IMR-90 (cell line): ENCODE results near the gene NCKAP5.

Source experiments
- CEBPB ChIP-seq: IDR thresholded peaks from 2 replicates; pipeline ENCODE4 v1.6.1; 2012; ENCODE audit warnings: low read depth, low read length, improper control_type of control experiment
- CTCF ChIP-seq: conservative IDR thresholded peaks from 2 replicates; pipeline ENCODE4 v1.5.1; 2012; ENCODE audit warnings: mild to moderate bottlenecking, low read depth, low read length, improper control_type of control experiment
- MAFK ChIP-seq: IDR thresholded peaks from 2 replicates; pipeline ENCODE4 v1.6.1; 2012; ENCODE audit warnings: low read depth, low read length, improper control_type of control experiment
- MXI1 ChIP-seq: IDR thresholded peaks from 2 replicates; pipeline ENCODE4 v1.6.1; 2012; ENCODE audit warnings: low read depth, mild to moderate bottlenecking, low read length, moderate library complexity, borderline replicate concordance

DNA sequence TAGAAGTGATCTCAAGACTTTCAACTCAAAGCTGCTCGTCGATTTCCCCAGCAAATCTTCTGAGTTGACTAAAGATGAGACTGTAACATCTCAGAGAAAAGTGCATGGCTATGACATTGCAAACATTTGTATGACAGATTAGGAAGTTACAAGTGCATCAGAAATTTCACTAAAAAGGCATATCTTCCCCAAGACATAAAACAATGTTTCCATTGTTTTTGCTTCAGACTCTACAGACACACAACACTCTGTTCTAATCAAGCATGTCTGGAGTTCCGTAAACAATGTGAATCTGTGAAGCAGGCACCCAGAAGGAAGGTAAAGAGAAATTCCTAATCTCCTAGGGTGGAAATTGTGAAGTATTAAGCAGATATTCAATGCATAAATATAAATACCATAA lies 753.6 kb downstream of the NCKAP5 start:
- no peak for TF ChIP-seq CTCF
- no peak for TF ChIP-seq CEBPB
- TF ChIP-seq MAFK = no peak
- TF ChIP-seq MXI1 = no peak
